ENCODE results near the gene DDX42.
A peak's percentile ranks its signal among the peaks of the same experiment; 100 is the strongest.

DDX42 gene

DNA sequence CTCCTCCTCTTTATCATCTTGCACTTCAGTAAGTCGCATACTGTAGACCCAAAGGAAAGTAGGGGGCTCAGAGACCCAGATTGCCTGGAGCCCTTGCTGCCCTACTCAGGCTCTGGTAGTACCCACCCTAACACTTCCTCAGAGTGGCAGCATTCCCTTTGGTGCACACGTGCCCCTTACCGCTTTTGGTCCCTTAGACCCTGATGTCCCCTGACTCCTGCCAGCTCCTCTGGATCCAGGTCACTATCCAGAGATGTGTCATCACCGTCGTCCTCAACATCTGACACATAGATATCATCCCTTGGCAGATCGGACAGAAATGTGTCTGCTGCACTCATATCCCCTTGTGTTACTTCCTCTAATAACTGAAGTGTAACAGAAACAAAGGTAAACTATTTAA is 47.8 kb downstream of the DDX42 start:
- no peak for DNase-seq (ENCODE audit: low spot score)

DNA sequence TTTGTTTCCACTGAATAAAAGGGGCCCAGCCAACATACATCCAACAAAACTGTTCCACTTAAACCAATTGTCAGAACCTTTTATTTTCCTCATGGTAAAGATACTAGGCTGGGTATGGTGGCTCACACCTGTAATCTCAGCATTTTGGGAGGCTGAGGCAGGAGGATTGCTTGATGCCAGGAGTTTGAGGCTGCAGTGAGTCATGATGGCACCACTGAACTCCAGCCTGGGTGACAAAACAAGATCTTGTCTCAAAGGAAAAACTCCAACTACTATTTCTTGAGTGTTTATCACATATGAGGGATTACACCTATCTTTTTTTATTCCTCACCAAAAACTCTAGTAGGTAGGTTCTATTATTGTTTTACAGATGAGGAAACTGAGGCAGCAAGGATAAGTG is 48.6 kb downstream of the DDX42 start:
- no peak for DNase-seq (ENCODE audit: low spot score)

DNA sequence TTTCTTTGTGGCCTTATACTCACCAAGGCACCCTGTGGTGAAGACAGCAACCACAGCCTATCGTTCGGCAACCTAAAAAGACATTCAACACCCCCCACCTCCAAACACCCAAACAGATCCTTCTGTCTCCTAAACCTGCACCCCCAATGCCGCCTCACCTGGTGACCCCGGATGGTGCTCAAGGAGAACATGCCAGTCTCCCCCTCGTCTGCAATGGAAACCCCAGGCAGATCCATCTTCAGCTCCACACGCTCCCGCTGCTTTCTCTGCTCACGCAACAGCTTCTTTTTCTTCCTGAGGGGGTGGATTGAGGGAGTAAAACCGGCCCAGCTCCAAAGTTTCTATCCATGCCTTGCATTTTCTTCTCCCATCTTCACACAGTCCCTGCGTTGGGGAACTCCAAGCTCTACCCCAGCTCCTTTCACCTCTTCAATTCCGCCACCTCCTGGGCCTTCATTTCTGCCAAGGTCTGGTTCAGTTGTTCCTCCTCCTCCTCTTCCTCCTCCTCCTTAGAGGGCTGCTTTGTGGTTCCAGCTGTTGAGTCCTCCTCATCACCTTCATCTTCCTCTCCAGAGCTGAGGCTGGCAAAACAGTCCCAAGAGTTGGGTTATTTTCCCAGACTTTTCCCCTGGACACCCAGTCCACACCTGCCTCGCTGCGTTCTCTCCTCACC is 49.8 kb downstream of the DDX42 start:
- no peak for DNase-seq (ENCODE audit: low spot score)

DNA sequence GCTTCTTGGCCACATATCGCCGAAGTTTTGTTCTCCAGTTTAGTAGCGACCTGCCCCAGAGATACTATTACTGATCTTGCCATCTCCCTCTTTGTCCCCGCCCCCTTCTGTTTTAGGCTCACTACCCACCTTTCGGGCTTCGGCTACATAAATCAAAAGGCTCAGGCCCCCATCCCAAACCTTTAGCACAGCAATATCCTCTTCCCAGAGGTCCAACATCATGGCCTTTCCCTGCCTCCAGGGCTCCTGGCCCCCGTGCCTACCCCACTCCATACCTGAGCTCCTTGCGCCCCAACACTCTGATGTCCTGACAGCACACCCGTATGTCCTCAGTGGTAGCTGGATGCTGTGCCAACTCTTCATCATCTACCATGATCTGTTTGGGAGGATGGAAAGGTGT is 50.4 kb downstream of the DDX42 start:
- no peak for DNase-seq (ENCODE audit: low spot score)

DNA sequence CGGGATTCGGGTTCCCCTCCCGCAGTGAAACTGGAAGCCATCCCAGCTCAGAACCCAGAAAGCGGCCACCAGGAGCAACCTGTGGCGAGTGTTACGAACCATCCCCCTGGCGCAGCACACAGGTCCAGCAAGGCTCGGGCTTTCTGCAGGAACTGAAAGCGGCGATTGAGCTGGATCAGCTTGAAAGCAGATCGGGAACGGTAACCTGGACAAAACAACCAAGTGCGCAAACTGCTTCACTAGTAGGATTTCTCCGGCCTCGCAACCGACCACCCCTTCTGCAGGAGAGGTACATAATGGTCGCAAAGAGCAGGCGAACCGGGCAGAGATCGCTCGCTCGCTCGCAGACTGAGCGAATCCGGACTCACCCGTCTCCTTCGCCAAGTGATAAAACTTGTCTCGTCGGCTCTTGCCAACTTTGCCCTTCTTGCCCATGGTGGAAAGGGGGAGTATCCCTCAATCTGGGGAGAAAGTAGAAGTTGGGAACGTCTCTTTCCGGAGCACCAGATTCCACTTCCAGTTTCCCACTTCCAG is 52.6 kb downstream of the DDX42 start:
- DNase-seq (ENCODE audit: low spot score) = no peak

DNA sequence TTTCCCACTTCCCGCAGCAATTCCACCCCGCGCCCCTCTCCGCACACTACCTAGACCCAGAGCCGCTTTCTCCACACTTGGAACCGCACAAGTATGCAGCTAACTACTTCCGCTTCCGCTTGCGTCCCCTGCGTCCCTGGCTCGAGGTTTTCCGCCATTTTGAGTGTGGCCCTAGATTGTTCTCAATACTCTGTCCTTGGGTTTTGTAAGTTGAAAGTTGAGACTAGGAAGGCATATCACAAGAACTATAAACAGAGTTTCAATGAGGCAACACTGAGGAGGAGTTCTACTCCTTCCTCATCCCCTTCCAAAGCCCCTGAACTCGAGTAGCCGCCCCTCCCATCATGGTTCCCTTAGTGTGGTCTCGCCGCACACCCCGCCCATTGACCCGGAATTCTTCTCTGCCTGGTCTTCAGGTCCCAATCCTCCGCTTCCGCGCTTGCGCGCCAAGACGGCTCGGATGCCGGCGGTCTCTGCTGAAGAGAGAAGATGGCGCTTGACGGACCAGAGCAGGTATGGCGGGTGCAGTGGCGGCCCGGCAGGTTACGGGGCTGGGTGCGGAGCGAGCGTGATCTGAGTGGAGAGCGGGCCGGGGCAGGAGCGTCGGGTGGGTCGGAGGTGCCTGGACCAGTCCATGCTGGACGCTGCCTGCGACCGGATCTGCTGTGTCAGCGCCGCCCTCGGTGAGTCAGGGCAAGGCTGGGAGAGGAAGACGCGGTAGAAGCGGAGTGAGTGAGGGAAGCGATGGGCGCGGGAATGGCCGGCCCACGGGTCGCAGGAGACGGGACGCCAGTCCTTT is 53.2 kb downstream of the DDX42 start, which contains the start of the genes FTSJ3 and PSMC5:
Gene FTSJ3 (minus strand): TSS at position 662 of the 799 bp plus-strand sequence. CDS start 761 bp downstream, outside the sequence.
Gene PSMC5 (plus strand): TSS at position 430 of the 799 bp plus-strand sequence. CDS start 60 bp downstream, at position 490.
- DNase-seq (ENCODE audit: low spot score) = peak; percentile 95

DNA sequence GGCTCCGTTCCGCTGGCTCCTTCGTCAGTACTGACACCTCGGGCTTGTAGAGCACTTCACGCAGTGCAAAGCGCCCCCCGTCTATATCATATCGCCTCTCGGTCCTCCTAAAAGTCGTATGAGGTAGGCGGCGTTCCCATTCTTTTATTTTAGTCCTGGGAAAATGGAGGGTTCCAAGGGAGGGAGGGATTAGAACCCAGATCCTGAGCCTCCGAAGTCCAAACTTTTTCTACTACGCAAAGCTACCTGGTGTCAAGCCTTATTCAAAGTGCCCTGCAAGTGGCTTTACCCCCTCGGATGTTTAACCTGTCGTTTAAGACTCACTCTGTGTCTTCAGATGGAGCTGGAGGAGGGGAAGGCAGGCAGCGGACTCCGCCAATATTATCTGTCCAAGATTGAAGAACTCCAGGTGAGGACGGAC is 53.8 kb downstream of the DDX42 start:
- DNase-seq (ENCODE audit: low spot score) = no peak

DNA sequence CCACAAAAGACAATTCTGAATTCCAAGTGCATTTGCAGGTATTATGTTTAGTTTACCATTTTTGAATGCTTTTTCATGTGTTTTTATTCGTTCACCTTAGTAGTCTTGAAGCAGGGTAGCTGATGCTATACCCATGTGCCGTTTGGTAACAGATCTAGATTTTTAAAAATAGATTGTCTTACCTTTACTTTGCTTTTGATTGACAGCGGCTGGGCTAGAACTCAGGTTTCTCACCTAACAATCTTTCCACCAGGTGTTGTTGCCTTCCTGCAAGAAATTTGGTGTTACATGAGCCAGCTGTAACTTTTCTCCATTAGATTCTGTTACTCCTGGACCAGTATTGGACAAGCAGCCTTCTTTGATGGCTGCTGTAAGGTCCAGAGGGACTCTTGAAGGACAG is 55.0 kb downstream of the DDX42 start:
- DNase-seq (ENCODE audit: low spot score) = no peak

DNA sequence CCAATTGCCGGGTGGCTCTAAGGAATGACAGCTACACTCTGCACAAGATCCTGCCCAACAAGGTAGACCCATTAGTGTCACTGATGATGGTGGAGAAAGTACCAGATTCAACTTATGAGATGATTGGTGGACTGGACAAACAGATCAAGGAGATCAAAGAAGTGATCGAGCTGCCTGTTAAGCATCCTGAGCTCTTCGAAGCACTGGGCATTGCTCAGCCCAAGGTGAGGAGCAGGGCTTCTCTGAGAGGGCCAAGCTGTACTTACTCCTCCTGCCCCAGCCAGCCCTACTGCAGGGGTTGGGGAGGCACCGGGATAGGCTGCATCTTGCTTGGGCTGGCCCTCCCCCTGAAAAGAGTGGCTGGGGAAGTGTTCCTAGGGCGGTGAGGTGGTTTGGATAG is 56.3 kb downstream of the DDX42 start:
- DNase-seq (ENCODE audit: low spot score) = no peak

DNA sequence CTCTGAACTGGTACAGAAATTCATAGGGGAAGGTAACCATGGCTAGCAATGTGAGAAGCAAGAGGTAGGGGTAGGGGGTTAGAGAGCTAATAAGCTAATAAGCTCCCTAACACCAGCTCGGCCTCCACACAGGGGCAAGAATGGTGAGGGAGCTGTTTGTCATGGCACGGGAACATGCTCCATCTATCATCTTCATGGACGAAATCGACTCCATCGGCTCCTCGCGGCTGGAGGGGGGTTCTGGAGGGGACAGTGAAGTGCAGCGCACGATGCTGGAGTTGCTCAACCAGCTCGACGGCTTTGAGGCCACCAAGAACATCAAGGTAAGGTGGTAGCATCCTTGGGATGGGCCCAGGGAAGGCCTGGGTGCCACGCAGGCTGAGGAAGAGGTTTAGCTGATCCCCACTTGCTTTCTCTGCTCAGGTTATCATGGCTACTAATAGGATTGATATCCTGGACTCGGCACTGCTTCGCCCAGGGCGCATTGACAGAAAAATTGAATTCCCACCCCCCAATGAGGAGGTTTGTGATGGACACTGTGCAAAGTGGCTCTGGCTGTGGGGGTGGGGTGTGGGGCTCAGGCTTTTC is 57.0 kb downstream of the DDX42 start:
- no peak for DNase-seq (ENCODE audit: low spot score)

DNA sequence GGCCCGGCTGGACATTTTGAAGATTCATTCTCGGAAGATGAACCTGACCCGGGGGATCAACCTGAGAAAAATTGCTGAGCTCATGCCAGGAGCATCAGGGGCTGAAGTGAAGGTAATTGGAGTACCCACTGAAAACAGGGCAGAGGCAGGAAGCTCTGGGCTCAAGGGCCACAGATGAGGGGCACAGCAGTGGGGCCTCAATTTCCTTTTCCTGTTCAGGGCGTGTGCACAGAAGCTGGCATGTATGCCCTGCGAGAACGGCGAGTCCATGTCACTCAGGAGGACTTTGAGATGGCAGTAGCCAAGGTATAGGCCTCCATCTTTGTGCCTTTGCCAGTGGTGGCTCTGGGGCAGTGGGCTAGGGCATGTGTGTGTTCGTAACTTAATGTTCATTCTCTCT is 57.5 kb downstream of the DDX42 start:
- no peak for DNase-seq (ENCODE audit: low spot score)

DNA sequence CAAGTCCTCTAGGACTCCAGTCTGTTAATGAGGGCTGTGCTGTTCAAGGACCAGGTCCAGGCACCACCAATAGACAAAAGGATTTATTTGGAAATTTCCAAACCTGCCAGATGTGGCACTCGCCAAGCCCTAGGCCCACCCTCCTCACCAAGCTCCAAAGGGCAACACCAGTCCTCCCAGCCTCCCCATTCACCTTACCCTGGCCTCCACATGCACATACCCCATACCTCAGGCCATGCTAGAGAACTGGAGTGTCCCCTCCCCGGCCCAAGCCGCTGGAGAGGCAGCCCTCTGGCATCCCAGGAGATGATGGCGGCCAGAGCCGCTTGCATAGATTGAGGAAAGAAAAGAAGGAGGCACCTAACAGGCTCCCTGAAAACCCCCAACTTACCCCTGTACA is 58.0 kb downstream of the DDX42 start:
- DNase-seq (ENCODE audit: low spot score) = no peak

DNA sequence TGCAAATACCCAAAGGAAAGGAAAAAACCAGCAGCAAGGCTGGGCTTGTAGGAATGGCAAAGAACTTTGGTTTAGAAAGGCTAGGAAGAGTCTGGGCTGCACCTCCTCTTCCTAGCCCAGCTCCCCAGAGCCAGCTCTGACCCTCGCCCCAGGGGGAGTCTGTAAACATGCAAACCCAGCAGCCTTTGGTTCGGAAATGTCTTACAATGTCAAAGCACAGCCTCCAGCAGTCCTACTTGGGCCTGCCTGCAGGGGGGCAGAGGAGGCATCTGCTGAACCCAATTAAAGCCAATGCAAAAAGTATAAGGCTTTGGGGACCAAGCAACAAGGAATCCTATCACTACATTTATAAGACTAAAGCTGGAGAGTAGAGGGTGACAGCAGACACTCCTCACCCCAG is 58.5 kb downstream of the DDX42 start:
- DNase-seq (ENCODE audit: low spot score) = no peak

DNA sequence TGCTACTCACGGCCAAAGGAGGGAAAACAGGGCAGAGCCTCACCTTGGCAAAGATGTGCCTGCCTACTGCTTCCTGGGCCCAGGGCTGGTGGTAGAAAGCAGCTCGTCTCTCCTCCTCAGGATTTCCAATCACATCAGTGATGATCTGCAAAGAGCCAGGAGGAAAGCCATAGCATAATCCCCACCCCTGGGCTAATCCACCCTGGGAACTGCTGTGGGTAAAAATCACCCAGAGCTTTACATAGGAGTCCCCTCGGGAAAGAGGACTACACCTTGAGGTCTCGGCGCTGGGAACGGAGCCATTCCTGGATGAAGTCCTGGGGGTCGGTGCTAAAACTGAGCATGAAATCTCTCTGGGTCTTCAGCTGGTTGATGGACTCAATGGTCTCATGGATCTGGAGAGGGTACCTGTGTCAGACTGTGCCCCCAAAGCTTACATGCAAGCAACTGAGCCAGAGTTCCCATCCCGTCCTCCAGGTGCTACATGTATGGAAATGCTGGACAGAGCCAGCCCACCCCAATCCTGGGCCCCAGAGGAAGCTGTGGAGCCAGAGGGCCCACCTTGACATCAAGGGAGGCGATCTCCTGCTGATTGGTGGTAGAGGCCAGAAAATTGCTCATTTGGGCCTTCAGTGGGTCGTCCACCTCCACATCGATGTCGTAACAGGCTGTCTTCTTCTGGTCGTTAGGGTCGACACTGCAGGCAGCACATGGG is 59.2 kb downstream of the DDX42 start:
- DNase-seq (ENCODE audit: low spot score) = no peak

DNA sequence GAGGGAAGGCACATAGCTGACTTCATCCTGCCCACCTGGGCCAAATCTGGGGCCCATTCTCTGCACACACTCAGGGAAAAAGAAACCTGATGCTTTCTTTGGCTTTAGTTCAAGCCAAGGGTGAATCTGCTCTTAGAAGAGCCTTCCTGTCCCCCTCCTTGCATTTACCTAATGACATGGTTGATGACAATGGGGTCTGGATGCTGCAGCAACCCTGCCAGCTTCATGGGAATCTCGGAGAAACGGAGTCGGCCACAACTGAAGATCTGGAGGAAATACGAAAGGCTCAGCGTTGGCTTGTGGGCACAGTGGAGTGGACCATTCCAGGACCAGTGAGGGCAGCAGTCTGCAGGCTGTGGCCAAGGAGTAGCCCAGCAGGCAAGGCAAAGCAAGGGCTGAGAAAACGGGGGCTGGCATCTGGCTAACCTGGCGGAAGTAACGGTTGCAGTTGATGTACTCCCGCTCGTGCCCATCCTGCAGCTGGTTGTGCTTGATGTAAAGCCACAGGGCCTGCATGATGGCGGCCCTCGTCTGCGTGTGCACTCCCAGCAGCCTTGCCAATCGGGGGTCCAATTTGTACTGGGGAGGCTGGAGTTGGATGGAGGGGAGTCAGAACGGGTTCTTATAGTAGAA is 59.9 kb downstream of the DDX42 start:
- DNase-seq (ENCODE audit: low spot score) = no peak

DNA sequence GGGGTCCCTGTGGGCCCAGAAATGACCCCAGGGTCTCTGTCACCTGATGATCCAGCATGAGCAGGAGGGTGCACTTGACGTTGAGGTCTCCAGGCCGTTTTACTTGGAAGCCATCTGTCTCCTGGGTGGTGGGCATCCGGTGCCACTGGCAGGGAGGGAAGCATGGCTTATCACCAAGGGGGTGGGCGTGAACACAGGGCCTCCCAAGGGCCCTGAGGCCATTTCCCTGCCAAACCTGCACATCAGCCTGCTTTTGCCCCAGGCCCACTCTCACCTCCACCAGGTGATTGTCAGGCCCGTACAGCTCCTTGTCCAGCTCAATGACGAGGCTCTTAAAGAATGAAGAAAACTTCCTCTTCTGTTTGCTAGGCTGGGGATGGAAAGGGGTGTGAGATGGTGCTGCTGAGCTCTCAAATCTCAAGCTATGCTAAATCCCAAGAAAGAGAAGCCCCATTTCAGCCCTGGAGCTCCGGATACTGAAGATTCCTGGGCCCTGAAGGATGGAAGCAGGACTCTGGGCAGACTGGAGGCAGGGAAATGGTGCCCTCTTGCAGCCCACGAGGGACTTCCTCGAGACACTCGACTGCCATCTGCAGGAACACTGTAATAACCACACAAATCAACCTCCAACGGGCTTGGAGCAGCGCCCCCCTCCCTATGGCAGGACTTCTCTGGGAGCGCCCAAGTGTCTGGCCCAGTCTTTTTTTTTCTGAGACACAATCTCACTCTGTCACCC is 60.6 kb downstream of the DDX42 start:
- peak; percentile 69 for DNase-seq (ENCODE audit: low spot score)

DNA sequence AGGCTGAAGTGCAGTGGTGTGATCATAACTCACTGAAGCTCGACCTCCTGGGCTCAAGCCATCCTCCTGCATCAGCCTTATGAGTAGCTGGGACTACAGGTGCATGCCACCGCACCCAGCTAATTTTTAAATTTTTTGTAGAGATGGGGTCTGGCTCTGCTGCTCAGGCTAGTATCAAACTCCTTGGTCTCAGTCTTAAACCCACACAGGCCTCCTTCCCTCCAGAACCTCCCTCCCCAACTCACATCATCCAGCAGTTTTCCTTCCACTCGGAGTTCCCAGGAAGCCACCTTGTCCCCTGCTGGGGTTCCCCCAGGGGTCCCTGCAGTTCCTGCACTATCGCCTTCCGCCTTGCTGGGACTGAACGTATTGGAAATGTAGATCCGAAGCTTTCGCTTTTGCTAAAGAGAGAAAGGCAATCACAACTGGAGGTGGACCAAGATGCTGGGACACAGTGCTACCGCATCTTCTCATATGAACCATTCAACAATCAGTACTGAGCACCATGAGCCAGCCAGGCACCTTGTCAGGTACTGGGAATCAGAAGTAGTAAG is 61.3 kb downstream of the DDX42 start:
- DNase-seq (ENCODE audit: low spot score) = no peak

DNA sequence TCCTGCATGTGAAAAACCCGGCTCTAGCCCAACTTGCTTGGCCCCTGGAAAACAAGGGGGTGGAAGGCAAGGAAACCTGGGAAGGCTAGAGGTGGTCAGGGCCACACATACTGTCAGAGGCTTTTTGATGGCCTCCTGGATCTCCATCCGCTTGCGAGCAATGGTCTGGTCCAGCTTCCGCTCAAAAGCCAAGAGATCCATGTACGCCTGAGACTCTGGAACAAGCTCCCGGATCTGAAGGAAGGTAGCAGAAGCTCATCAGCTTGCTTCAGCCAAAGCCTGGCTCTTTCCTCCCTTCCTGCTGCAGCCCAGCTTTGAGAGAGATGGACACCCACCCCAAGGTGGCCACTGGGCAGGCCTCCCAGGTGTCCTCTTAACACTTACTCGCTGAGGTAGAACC is 62.8 kb downstream of the DDX42 start:
- no peak for DNase-seq (ENCODE audit: low spot score)

DNA sequence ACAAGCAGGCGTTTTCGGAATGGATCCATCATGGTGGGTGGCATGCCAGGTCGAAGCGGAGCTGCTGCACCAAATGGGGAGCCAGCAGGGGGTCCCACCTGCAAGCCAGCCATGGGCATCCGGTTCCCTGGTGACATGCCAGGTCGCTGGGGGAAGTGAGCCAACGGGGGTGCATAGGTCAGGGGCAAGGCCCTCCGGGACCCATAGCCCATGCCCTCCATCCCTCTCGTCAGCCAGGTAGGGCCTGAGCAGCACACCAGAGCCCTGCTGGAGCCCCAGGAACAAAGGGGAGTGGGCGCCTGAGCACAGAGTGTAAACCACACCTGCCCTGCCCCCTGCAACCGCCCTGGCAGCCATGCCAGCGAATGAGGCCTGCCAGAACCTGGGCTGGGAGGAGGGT is 63.5 kb downstream of the DDX42 start:
- no peak for DNase-seq (ENCODE audit: low spot score)

DNA sequence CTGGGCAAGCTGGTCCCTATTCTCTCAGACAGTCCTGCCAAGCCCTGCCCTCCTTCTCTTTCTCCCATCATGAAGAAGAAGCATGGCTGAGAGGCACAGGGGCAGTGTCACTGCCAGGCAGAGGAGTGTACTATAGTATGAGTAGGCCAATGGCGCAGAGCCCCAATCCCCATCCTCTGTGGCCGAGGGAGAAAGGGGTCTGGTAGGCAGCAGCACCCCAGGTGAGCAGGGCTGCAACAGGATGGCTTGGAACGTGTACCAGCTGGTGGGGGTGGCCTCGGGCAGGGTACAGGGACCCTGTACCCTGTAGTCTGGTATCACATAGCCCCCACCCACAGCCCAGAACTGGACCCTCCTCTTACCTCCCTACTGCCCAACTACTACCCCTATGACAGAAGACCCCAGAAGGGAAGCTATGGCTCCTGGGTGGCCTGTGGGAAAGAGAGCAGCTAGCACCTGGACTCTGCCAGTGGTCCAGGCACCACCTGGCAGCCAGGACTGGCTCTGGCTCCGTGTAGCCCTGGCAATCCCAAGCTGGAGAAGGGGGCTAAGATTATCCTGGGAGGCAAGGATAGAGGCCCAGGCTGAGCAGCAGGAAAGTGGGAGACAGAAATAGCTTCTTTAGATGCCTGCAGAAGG is 64.1 kb downstream of the DDX42 start:
- DNase-seq (ENCODE audit: low spot score) = no peak
